Stimulated activated naive B cell treated with anti-CD40 and anti-IgM and Interleukin-4, amounts not matched to agents 10 μg/mL and 1 μg/mL and 100 μg/mL, for 72 hours (primary cell): Measurements from ENCODE around the gene EGFL8.
A peak's percentile ranks its signal among the peaks of the same experiment; 100 is the strongest.

Experiments used
- ATAC-seq, 2 donors: fragments of 150-1000 bp; cut with Tn5 transposase; replicated peaks; 2 replicates each; pipeline ENCODE4 v1.10.0; 2021; ENCODE audit warnings: moderate library complexity in 1 of 2
- DNase-seq: peaks from one replicate; pipeline ENCODE4 v3.0.0; 2021
- H3K27ac Mint-ChIP-seq: one replicate; pipeline ENCODE4 v1.8.0; 2022; ENCODE audit warnings: mild to moderate bottlenecking, mixed read lengths
- H3K27me3 Mint-ChIP-seq, 2 donors: one replicate each; pipeline ENCODE4 v1.8.0; 2022; ENCODE audit warnings: mixed read lengths in 2 of 2
- H3K36me3 Mint-ChIP-seq, 2 donors: one replicate each; pipeline ENCODE4 v1.8.0; 2022; ENCODE audit warnings: mixed read lengths in 2 of 2, mild to moderate bottlenecking in 1 of 2
- H3K4me1 Mint-ChIP-seq, 2 donors: one replicate each; pipeline ENCODE4 v1.8.0; 2022; ENCODE audit warnings: mixed read lengths in 2 of 2, mild to moderate bottlenecking in 1 of 2
- H3K4me3 Mint-ChIP-seq, 2 donors: one replicate each; pipeline ENCODE4 v1.8.0; 2022; ENCODE audit warnings: mild to moderate bottlenecking in 2 of 2, mixed read lengths in 2 of 2, moderate library complexity in 1 of 2
- H3K9me3 Mint-ChIP-seq, 2 donors: one replicate each; pipeline ENCODE4 v1.8.0; 2022; ENCODE audit warnings: mixed read lengths in 2 of 2, mild to moderate bottlenecking in 1 of 2

EGFL8 gene

GRCh38 chr6:32168350-32168749 lies 4.0 kb downstream of the EGFL8 start:
- H3K4me3 Mint-ChIP-seq, result no peak overlapping the region
- no peaks in the 10 kb centered on the region for H3K27me3 Mint-ChIP-seq
- H3K4me1 Mint-ChIP-seq, result peaks cover 21 to 23% of the 10 kb centered on the region in 2 donors
- no peak overlapping the region for H3K27ac Mint-ChIP-seq
- DNase-seq (no peak), ATAC-seq (no peak)
- peaks cover 37 to 50% of the 10 kb centered on the region in 2 donors for H3K36me3 Mint-ChIP-seq
- no peaks in the 10 kb centered on the region for H3K9me3 Mint-ChIP-seq

GRCh38 chr6:32168807-32169591 lies 4.6 kb downstream of the EGFL8 start:
- Mint-ChIP-seq H3K9me3 (no peaks in the 10 kb centered on the region), H3K4me3 (no peak overlapping the region), H3K27ac (peak overlapping the region; percentile 65), H3K36me3 (peaks cover 36 to 53% of the 10 kb centered on the region in 2 donors), H3K4me1 (peaks cover 28% of the 10 kb centered on the region in 2 donors), H3K27me3 (no peaks in the 10 kb centered on the region)
- DNase-seq, result no peak
- ATAC-seq, result no peak

- Mint-ChIP-seq H3K4me3 (no peak overlapping the region), H3K36me3 (peaks cover 33 to 51% of the 10 kb centered on the region in 2 donors), H3K27ac (no peak overlapping the region), H3K9me3 (no peaks in the 10 kb centered on the region), H3K27me3 (no peaks in the 10 kb centered on the region), H3K4me1 (peaks cover 32 to 33% of the 10 kb centered on the region in 2 donors)
- no peak for ATAC-seq
- no peak for DNase-seq
Observed at GRCh38 chr6:32170294-32170693, 5.9 kb downstream of the EGFL8 start.

- no peak overlapping the region for H3K4me3 Mint-ChIP-seq
- DNase-seq, result no peak
- no peak overlapping the region for H3K27ac Mint-ChIP-seq
- peaks cover 35 to 36% of the 10 kb centered on the region in 2 donors for H3K4me1 Mint-ChIP-seq
- H3K36me3 Mint-ChIP-seq, result peaks cover 33 to 46% of the 10 kb centered on the region in 2 donors
- ATAC-seq, result no peak
- H3K9me3 Mint-ChIP-seq, result no peaks in the 10 kb centered on the region
- no peaks in the 10 kb centered on the region for H3K27me3 Mint-ChIP-seq
Observed at GRCh38 chr6:32171234-32171633, 6.8 kb downstream of the EGFL8 start.

DNA sequence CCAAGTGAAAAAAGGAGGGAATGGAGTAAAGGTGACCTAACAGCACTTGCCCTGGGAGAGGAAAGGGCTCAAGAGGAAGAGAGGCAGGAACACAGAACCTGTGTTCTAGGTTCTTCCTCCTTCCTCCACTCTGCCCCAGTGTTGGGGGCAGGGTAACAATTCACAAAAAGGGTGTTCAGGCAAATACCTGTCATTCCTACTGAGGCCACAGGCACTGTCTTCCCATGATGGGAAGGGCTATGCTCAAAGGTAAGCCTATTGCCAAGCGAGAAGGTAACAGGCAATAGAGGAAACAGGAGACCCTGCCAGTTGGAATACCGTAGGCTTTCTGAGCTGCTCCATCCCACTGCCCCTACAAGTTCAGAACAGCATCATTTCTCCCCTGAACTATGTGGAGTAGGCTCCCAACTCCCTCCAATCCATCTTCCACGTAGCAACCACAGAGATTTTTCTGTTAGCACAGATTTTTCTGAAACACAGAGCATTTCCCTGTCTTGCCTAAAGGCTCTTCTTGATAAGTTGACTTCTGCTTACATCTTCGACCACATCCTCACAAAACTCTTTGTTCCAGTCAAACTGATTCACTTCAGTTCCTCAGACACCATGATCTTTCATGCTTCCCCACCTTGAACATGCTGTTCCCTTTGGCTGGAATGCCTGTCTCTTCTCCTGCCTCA lies 8.8 kb downstream of the EGFL8 start:
- H3K4me3 Mint-ChIP-seq, result no peak overlapping the region
- DNase-seq (no peak), ATAC-seq (no peak)
- H3K27ac Mint-ChIP-seq, result no peak overlapping the region
- peaks cover 39 to 41% of the 10 kb centered on the region in 2 donors for H3K4me1 Mint-ChIP-seq
- peaks cover 27 to 37% of the 10 kb centered on the region in 2 donors for H3K36me3 Mint-ChIP-seq
- no peaks in the 10 kb centered on the region for H3K27me3 Mint-ChIP-seq
- H3K9me3 Mint-ChIP-seq, result peaks cover 0 to 2% of the 10 kb centered on the region in 2 donors

- Mint-ChIP-seq H3K4me3 (peak overlapping the region in 1 of 2 donors; percentile 14), H3K9me3 (peaks cover 0 to 2% of the 10 kb centered on the region in 2 donors), H3K27ac (no peak overlapping the region), H3K36me3 (peaks cover 25 to 34% of the 10 kb centered on the region in 2 donors), H3K27me3 (no peaks in the 10 kb centered on the region), H3K4me1 (peaks cover 45 to 46% of the 10 kb centered on the region in 2 donors)
- no peak for ATAC-seq
- no peak for DNase-seq
Observed at GRCh38 chr6:32174416-32174815, 10.0 kb downstream of the EGFL8 start.

GRCh38 chr6:32175322-32175710 lies 10.9 kb downstream of the EGFL8 start:
- ATAC-seq (no peak), DNase-seq (no peak)
- peak overlapping the region; percentile 73 for H3K27ac Mint-ChIP-seq
- H3K36me3 Mint-ChIP-seq, result peaks cover 22 to 31% of the 10 kb centered on the region in 2 donors
- H3K27me3 Mint-ChIP-seq, result no peaks in the 10 kb centered on the region
- peaks cover 0 to 2% of the 10 kb centered on the region in 2 donors for H3K9me3 Mint-ChIP-seq
- peak overlapping the region; percentile 83 to 91 for H3K4me3 Mint-ChIP-seq
- H3K4me1 Mint-ChIP-seq, result peaks cover 46 to 55% of the 10 kb centered on the region in 2 donors

GRCh38 chr6:32175711-32176475 lies 11.5 kb downstream of the EGFL8 start, which contains the start of gene AGPAT1:
Gene AGPAT1, minus strand, starts transcription at chr6:32176084. Its CDS starts 4,588 bp downstream, at chr6:32171496.
- H3K27me3 Mint-ChIP-seq, result no peaks in the 10 kb centered on the region
- H3K4me1 Mint-ChIP-seq, result peaks cover 48 to 61% of the 10 kb centered on the region in 2 donors
- peaks cover 0 to 2% of the 10 kb centered on the region in 2 donors for H3K9me3 Mint-ChIP-seq
- peak within 1 kb of the TSS; percentile 98 for H3K27ac Mint-ChIP-seq
- ATAC-seq, result peak; percentile 58 to 65
- peak; percentile 96 for DNase-seq
- H3K4me3 Mint-ChIP-seq, result peak within 1 kb of the TSS; percentile 83 to 91
- H3K36me3 Mint-ChIP-seq, result peaks cover 22 to 31% of the 10 kb centered on the region in 2 donors

GRCh38 chr6:32176476-32177182 lies 12.2 kb downstream of the EGFL8 start:
- no peaks in the 10 kb centered on the region for H3K27me3 Mint-ChIP-seq
- DNase-seq (no peak), ATAC-seq (no peak)
- H3K27ac Mint-ChIP-seq, result peak overlapping the region; percentile 98
- peaks cover 0 to 2% of the 10 kb centered on the region in 2 donors for H3K9me3 Mint-ChIP-seq
- peaks cover 54 to 67% of the 10 kb centered on the region in 2 donors for H3K4me1 Mint-ChIP-seq
- peaks cover 28 to 34% of the 10 kb centered on the region in 2 donors for H3K36me3 Mint-ChIP-seq
- peak overlapping the region; percentile 83 to 91 for H3K4me3 Mint-ChIP-seq

- peaks cover 54 to 67% of the 10 kb centered on the region in 2 donors for H3K4me1 Mint-ChIP-seq
- peak overlapping the region; percentile 98 for H3K27ac Mint-ChIP-seq
- peak in 1 of 2 donors; percentile 5 for ATAC-seq
- H3K4me3 Mint-ChIP-seq, result peak overlapping the region; percentile 83 to 91
- H3K9me3 Mint-ChIP-seq, result peaks cover 0 to 2% of the 10 kb centered on the region in 2 donors
- H3K36me3 Mint-ChIP-seq, result peaks cover 29 to 34% of the 10 kb centered on the region in 2 donors
- DNase-seq, result no peak
- H3K27me3 Mint-ChIP-seq, result no peaks in the 10 kb centered on the region
Observed at GRCh38 chr6:32177183-32177787, 12.9 kb downstream of the EGFL8 start.

DNA sequence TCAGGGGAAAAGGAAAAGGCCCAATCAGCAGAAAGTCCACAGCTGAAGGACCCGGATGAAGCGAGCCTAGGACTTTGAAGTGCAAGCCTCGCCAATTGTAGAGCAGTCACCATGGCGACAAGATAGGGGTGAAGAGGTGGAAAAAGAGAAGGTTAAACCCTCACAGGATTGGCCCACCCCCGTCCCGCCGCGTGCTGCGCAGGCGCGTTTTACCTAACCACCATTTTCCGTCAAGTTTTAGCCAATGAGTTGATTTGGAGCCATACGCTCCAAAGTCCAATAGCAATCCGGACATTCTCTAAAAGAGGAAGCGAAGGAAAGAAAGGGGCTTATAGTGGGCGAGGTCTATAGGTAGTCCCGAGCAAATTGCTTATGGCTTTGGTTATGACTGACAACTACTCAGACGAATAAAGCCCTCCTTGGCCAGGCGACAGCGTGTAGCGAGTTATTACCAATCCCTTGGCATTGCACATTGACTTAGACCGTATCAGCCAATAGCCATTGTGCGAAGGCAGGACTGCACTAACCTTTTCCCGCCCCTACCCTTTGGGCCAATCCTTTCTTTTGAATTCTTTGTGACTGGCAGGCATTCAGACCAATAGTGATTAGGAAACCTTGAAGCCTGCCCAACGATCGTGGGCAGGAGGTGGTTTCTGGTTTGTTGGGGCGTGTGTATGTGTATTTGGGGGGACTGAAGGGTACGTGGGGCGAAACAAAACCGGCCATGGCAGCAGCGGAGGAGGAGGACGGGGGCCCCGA lies 13.6 kb downstream of the EGFL8 start, which contains the start of gene RNF5:
Gene RNF5, plus strand, starts transcription at position 618 of the 759 bp plus-strand sequence. Its CDS starts 107 bp downstream, at position 725.
- ATAC-seq, result peak; percentile 86 to 88
- peaks cover 53 to 70% of the 10 kb centered on the region in 2 donors for H3K4me1 Mint-ChIP-seq
- peaks cover 35 to 40% of the 10 kb centered on the region in 2 donors for H3K36me3 Mint-ChIP-seq
- peak within 1 kb of the TSS; percentile 83 to 91 for H3K4me3 Mint-ChIP-seq
- DNase-seq, result peak; percentile 97
- no peaks in the 10 kb centered on the region for H3K27me3 Mint-ChIP-seq
- peak within 1 kb of the TSS; percentile 98 for H3K27ac Mint-ChIP-seq
- peaks cover 0 to 2% of the 10 kb centered on the region in 2 donors for H3K9me3 Mint-ChIP-seq

DNA sequence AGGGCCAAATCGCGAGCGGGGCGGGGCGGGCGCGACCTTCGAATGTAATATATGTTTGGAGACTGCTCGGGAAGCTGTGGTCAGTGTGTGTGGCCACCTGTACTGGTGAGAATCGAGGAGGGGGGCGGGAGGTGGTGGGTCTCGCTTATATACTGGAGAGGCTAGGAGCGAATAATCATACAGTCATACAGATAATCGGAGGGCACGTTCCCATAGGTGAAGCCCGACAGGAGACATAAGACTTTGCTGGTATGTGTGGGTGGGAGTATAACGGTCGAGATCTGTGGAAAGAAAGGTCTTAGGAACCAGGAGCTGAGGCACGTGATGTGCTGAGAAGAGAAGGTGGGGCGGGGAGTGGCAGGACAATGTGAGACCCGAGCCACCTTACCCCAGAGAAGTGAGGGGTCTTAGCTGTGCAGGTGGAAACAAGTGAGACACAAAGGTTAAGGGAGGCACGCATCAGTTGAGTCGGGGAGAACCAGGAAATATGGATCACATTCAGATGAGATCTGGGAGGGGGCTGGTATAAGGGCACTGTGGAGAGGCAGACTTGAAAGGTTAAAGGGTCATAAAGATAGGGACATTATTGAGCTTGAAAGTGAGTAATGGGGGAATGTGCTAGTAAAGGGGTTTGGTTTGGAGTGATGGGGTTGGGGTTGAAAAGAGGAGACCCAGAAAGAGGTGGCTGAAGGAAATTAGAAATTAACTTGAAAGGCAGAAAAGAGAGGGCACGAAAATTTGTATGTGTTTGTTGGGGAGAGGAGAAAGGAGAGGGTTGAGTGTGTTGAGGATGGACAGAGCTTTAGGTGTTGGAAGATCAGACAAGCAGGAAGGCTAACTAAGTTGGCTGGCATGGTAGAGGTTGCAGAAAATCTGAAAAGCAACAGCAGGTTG lies 14.4 kb downstream of the EGFL8 start:
- peak; percentile 0 for ATAC-seq
- H3K9me3 Mint-ChIP-seq, result peaks cover 0 to 2% of the 10 kb centered on the region in 2 donors

More for the DNA sequence above, 14.4 kb downstream of the EGFL8 start:
- H3K4me3 Mint-ChIP-seq, result peak overlapping the region; percentile 83 to 91
- no peak for DNase-seq
- H3K36me3 Mint-ChIP-seq, result peaks cover 39 to 41% of the 10 kb centered on the region in 2 donors
- no peaks in the 10 kb centered on the region for H3K27me3 Mint-ChIP-seq
- H3K4me1 Mint-ChIP-seq, result peaks cover 47 to 68% of the 10 kb centered on the region in 2 donors
- H3K27ac Mint-ChIP-seq, result peak overlapping the region; percentile 98
